Breast epithelium (tissue), 3 donors: ENCODE data around the gene GNAI3.

Source experiments
- POLR2A ChIP-seq: fragments of 450-650 bp; IDR thresholded peaks from one replicate; pipeline ENCODE4 v1.6.1; 2016; ENCODE audit warnings: antibody characterized with exemption, mild to moderate bottlenecking, moderate library complexity
- POLR2AphosphoS5 ChIP-seq, 3 donors: sonication (generic); formaldehyde crosslinking; IDR thresholded peaks; one replicate each; pipeline ENCODE4 v1.6.1; 2017; ENCODE audit warnings: antibody characterized with exemption in 3 of 3
- TF ChIP-seq, protein P1 (sequence below), 3 donors: fragments of 450-650 bp; IDR thresholded peaks; one replicate each; pipeline ENCODE4 v1.5.1; 2016 to 2017; ENCODE audit warnings: antibody characterized with exemption in 3 of 3, mild to moderate bottlenecking in 3 of 3, moderate library complexity in 3 of 3

DNA sequence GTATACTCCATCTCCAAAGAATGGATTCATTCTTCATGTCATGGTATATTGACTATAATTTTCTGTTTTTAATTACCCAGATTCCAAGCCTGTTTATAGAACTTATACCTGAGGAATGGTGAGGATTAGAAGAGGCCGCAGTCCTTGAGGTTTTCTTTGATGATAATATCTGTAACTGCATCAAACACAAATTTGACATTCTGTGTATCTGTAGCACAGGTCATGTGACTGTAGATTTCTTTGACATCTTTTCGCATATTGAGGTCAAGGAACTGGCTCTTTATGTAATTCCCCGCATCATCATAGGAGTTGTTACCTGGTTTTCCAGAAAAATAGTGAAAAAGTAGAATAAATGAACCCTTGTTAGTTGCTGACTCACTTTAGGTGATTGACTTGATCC lies 54.8 kb downstream of the GNAI3 start:
- TF ChIP-seq POLR2A = no peak
- TF ChIP-seq, protein P1, sequence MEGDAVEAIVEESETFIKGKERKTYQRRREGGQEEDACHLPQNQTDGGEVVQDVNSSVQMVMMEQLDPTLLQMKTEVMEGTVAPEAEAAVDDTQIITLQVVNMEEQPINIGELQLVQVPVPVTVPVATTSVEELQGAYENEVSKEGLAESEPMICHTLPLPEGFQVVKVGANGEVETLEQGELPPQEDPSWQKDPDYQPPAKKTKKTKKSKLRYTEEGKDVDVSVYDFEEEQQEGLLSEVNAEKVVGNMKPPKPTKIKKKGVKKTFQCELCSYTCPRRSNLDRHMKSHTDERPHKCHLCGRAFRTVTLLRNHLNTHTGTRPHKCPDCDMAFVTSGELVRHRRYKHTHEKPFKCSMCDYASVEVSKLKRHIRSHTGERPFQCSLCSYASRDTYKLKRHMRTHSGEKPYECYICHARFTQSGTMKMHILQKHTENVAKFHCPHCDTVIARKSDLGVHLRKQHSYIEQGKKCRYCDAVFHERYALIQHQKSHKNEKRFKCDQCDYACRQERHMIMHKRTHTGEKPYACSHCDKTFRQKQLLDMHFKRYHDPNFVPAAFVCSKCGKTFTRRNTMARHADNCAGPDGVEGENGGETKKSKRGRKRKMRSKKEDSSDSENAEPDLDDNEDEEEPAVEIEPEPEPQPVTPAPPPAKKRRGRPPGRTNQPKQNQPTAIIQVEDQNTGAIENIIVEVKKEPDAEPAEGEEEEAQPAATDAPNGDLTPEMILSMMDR (IDR thresholded peaks at IDR 0.05) = no peak
- TF ChIP-seq POLR2AphosphoS5 (IDR thresholded peaks at IDR 0.05) = no peak
